ENCODE data around the gene TTC7B.

Gene TTC7B

GRCh38 chr14:90664911-90665310 is 151.3 kb downstream of the TTC7B start:
- DNase-seq = no peak

GRCh38 chr14:90663680-90664079 is 152.6 kb downstream of the TTC7B start:
- no peak for DNase-seq

DNA sequence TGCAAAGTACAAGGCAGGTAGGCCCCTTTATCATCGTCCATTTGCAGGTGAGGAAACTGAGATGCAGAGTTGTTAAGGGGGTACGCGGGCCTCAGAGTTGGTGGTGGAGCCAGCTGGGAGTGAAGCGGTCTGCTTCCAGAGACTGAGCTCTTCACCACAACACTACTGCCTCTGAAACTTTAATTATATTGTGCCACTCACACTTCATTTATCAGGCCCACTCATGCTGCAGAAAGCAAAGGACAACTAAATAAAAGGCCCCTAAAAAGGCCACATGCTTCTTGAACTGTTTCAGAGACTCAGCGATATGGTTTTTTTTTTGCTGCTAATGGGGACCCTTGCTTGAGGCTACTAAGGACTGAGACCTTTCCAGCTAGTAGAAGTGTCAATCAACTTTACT is 153.1 kb downstream of the TTC7B start:
- DNase-seq = no peak

GRCh38 chr14:90661866-90662265 is 154.4 kb downstream of the TTC7B start:
- DNase-seq = no peak

DNA sequence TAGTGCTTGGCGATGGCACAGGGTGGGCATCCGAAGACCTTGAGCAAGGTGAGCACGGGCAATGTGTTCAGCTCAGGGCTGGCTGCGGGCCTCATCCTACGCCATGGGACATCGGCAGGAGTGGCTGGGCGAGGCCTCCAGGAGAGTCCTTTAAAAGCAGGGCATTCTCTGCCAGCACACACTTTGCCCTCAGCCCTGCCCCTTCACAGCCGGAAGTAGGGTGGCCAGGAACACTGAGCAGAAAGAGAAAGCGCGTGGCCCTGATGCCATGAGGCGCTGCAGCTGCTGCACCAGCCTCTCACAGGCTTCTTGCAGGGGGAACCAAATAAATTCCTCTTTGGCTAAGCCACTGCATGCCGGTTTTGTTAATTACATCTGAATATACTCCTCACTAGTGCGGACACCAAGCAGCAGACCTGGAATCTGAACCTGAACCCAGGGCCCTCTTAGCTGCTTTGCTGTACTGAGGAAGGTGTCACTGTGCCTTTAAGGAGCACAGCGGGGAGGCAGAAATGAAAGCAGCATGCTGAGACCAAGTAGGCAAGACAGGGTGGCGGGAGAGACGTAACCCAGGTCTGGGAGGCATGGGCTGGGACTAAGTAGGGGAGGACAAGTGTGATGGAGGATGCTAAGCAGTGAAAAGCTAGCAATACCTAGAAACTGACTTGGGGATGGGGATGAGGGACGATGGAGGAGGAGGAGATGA is 155.2 kb downstream of the TTC7B start:
- no peak for DNase-seq

DNA sequence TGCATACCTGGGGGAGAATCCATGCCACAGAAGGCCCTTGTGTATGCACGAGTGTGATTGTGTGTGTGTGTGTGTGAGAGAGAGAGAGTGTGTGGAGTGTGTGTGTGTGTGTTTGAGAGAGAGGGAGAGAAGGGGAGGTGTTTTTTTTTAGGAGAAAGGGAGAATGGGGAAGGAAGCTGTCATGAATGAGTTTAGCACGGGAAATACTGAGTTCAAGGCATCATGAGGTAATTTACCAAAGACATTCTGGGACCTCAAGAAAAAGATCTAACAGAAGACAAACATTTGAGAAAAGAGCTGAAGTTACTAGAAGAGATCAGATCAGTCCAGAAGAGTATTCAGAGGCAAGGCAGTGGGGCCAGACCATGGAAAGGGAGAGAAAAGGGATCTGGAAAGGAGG is 157.1 kb downstream of the TTC7B start:
- no peak for DNase-seq

DNA sequence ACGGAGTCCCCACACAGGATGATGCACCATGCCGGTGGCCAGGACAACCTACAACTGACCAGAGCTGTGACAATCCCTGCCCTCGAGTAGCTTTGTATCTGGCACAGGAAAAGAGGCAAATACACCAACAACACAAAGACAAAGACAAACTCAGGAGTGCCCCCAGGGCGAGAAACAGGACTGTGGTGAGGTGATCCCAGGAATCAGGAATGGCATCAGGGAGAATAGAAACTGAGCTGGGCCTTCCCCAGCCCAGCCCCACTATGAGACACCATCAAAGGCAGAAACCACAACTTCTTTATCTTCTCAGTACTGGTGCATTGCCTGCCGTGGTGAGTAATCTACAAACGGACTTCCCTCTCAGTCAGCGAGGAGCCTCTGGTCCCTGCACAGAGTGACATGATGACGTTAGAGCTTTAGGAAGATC is 157.7 kb downstream of the TTC7B start:
- no peak for DNase-seq

DNA sequence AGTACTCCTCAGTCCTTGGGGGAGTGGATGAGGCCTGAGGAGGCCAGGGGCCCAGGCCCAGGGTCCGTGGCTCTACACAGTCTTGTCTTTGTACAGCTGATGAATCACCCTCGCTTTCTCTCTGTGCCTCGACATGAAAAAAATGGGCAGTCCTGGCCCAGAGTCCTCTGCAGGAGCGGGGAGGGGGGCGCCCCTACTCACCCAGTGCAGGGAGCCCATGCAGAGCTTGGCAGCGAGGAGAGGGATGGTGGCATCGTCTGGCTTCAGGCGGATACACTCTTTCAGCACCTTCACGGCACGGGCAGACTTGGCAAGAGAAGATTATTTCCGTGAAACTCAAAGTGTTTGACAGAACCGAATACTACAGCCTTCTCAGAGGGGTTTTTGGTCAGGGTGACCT is 159.3 kb downstream of the TTC7B start:
- no peak for DNase-seq

DNA sequence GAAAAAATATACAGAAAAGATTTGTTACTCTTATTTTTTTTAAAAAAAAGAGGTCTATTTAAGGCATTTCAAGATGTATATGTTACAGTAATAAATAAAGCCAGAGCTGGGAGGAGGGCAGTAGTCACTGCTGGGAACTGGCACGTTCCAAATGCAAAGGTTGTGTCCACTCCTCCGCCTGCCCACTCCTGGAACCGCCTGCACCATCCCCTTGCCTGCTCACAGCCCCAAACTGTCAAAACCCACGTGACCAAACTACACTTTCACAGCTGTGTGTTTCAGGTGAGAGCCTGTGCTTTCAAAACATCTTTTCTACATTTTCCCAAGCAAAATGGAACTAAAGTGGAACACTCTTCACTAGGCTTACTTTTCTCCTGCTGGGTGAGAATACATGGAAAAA is 160.4 kb downstream of the TTC7B start:
- DNase-seq = no peak

- no peak for DNase-seq
These were observed 161.4 kb downstream of the TTC7B start for GRCh38 chr14:90654831-90655276.

DNA sequence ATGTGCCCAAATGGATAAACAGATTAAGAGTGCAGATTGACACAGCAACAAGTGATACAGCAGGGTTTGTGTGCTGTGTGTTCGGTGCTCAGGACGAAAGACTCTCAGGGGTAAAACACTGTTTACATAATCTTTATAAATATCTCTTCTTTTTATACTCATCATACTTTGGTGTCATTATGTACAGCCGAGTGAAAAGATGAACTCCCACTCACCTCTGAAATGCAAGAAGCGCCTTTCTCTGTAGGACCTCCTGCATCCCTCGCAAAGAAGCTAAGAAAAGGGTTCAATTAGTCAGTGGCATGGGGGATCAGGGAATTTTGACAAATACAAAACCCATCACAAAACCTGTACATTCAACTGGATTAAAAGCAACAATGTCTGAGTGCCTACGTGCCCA is 163.6 kb downstream of the TTC7B start:
- DNase-seq = no peak

GRCh38 chr14:90651976-90652560 is 164.2 kb downstream of the TTC7B start:
- DNase-seq = no peak

GRCh38 chr14:90651271-90651804 is 164.9 kb downstream of the TTC7B start:
- DNase-seq = no peak

DNA sequence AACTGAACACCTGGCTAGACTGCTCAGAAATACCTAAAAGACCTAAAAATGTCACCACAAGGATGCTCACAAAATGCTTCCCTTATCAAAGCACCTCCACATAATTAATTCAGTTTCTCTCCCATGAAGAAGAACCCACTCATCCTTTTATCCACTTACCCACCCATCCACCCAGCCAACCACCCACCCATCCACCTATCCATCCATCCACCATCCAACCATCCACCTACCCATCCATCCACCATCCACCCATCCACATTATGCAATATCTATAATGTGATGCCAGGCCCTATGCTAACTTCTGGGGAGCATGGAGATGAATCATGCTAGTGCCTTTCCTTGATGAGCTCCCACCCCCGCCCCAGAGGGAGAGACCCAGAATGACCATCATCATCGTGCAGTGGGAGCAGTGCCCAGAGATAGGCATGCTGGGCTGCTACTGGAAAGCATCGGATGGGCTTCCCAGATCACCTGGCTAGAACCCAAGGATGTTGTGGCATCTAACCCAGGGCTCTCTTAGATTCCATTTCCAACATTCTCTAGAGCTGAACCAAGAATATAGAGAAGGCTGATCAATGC is 166.6 kb downstream of the TTC7B start:
- no peak for DNase-seq

GRCh38 chr14:90649083-90649482 is 167.1 kb downstream of the TTC7B start:
- no peak for DNase-seq

GRCh38 chr14:90648421-90648820 is 167.8 kb downstream of the TTC7B start:
- DNase-seq = no peak

GRCh38 chr14:90647473-90648005 is 168.7 kb downstream of the TTC7B start:
- DNase-seq = no peak

DNA sequence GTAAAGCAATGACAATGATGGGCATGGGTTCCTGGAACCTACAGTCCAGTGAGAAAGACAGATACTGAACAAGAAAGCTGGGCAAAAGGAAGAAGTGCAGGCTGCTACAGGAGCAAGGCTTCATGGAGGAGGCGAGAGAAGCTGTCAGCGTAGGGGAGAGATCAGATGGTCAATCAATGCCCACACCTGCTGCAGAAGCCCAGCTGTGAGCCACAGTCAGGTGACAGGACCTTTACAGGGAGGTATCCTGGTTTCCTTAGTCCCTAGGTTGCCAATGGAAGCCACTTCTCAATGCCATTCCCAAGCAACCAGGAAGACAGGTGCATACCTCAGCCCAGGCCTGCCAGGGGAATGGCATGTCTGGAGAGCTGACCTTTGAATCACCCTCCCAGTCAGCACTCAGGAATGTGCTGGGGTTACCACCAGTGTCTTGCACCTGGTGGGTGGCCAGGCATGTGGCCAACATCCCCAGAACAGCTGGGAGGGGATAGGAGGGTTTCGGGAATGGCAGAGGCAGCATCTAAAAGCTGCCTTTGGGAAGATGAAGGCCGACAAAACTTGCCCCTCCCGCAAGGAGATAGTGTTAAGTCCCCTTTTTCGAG is 170.3 kb downstream of the TTC7B start:
- DNase-seq = no peak

DNA sequence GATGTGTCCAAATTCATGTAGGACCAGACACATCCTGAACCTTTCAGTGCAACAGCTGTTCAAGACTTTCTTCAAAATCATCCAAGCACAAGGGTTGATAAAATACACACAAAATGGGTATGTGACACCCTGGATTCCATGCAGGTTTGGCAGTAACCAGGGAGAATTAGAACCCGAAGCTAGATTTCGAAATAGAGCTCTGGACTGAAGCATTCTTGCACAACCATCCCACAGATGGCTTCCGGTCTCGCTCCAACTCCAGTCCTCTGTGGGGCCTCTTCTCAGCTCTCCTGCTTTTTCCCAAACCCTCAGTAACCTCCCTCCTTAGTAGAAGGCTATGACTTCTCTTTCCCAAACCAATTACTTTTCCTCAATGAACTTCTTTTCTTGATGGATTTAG is 171.3 kb downstream of the TTC7B start:
- DNase-seq = no peak

DNA sequence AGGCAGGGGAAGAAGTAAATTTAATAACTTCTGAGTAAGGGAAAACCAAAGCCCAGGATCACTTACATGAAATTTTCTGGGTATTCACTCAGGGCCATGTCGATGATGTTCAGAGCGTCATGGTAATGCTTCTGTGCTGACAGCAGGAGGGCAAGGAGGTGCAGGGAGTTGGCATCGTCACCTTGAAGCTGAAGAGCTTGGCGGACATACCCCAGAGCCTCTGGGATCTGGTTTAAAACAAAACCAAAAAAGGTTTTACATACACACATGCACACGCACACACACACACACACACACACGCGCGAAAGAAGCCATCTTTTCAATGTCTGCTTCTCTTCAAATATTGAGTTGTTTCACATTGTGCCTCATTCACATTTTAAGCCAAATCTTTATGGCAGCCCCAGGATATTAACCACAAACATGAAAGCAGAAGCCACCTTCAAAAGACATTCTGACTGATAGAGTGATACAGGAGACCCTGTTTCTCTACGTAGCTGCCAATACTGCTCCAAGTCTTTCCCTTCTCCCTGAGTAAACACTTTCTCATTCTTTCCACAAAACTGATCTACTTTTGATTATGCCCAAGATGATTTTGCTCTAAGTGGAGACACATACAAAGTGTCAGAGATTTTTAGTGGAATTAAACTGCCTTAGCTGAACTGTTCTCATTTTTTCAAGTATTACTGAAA is 172.1 kb downstream of the TTC7B start:
- no peak for DNase-seq

DNA sequence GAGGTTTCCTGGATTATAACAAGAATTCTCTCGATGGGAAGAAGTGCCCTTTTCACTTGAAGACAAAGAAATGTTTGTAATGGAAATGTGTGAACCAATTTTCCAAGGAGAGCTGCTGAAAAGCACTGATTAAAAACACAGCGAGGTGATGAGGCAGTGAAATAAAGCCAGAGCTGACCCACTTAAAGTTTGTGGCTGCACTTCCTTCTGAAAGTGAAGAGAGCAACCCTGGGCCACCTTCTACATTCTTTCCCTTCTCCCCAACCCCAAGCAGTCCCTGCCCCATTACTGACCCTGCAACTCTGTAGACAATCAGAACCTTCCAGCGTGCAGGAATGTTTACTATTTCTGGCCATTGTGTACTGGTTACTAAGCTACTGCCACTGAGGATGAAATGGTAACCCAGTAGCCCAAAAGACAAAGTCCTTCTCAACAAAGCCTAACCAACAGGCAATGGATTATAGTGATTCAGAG is 173.9 kb downstream of the TTC7B start:
- DNase-seq = peak; percentile 52

DNA sequence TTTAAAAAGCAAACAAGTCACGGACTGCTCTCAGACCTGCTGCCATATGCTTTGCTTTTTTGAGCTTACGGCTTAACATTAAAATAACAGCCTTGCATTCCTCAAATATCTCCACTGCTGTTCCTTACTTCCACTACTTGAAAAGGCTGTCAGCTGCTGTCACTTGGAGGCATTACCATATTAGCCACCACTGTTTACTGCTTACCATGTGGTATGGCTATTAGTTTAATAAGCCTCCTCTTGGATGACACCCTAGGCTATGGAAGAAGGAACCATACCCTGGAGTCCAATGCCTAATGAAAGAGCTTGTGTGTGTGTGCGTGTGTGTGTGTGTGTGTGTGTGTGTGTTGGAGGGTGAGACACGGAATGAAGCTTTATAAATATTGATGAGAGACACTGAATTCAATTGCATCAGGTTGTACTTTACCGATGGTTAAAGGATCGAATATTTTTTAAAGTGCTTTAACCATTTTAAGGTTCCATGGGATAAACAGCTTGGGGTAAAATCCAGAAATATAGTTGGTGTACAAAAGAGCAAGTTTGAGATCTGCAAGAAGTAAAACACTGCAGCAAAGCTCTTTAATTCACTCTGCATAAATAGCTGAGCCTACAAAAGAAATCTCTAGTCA is 174.5 kb downstream of the TTC7B start:
- DNase-seq = peak; percentile 28
